IPS-20b (cell line): ENCODE measurements around the gene SVIL.

Source experiments
- H3K27ac ChIP-seq: one replicate; pipeline ENCODE4 v1.5.1; 2013; ENCODE audit warnings: low read length
- H3K27me3 ChIP-seq: 2 replicates; pipeline ENCODE4 v1.6.1; 2013; ENCODE audit warnings: mild to moderate bottlenecking, low read length, inconsistent platforms; ENCODE audit not compliant: insufficient read depth
- H3K36me3 ChIP-seq: 2 replicates; pipeline ENCODE4 v1.6.1; 2013; ENCODE audit warnings: low read depth, mild to moderate bottlenecking, inconsistent platforms, low read length, moderate library complexity; ENCODE audit not compliant: insufficient read depth
- H3K4me1 ChIP-seq: 2 replicates; pipeline ENCODE4 v1.6.1; 2013; ENCODE audit warnings: mild to moderate bottlenecking, control low read depth, inconsistent platforms, low read length, moderate library complexity; ENCODE audit not compliant: insufficient read depth
- H3K4me3 ChIP-seq: 2 replicates; pipeline ENCODE4 v1.5.1; 2013; ENCODE audit warnings: mild to moderate bottlenecking, low read length, inconsistent platforms
- H3K9ac ChIP-seq: 2 replicates; pipeline ENCODE4 v1.6.1; 2013; ENCODE audit warnings: low read depth, mild to moderate bottlenecking, inconsistent platforms, low read length, moderate library complexity
- H3K9me3 ChIP-seq: 2 replicates; pipeline ENCODE4 v1.6.1; 2013; ENCODE audit warnings: mild to moderate bottlenecking, low read depth, low read length, inconsistent platforms; ENCODE audit not compliant: insufficient read depth

SVIL gene

GRCh38 chr10:29435809-29436501 lies 198.8 kb downstream of the SVIL start:
- no peaks in the 10 kb centered on the region; the same call in 1 of the 2 replicates for H3K9me3 ChIP-seq
- no peak overlapping the region for H3K9ac ChIP-seq
- H3K36me3 ChIP-seq = no peaks in the 10 kb centered on the region
- no peaks in the 10 kb centered on the region for H3K27me3 ChIP-seq
- H3K27ac ChIP-seq = no peak overlapping the region
- 0 out of 2 replicates have a peak, but pooled peaks cover 3% of the 10 kb centered on the region for H3K4me1 ChIP-seq
- no peak overlapping the region for H3K4me3 ChIP-seq

- Histone ChIP-seq H3K9me3 (no peaks in the 10 kb centered on the region; the same call in 1 of the 2 replicates), H3K9ac (no peak overlapping the region), H3K27ac (no peak overlapping the region), H3K36me3 (no peaks in the 10 kb centered on the region), H3K4me3 (no peak overlapping the region), H3K27me3 (no peaks in the 10 kb centered on the region), H3K4me1 (no peaks in the 10 kb centered on the region)
Observed at GRCh38 chr10:29434111-29434510, 200.7 kb downstream of the SVIL start.

- Histone ChIP-seq H3K27me3 (no peaks in the 10 kb centered on the region), H3K4me3 (no peak overlapping the region), H3K9me3 (no peaks in the 10 kb centered on the region), H3K4me1 (no peaks in the 10 kb centered on the region), H3K36me3 (no peaks in the 10 kb centered on the region), H3K27ac (no peak overlapping the region), H3K9ac (no peak overlapping the region)
Observed at GRCh38 chr10:29431711-29432110, 203.1 kb downstream of the SVIL start.

GRCh38 chr10:29430101-29430500 lies 204.7 kb downstream of the SVIL start:
- no peaks in the 10 kb centered on the region for H3K9me3 ChIP-seq
- no peak overlapping the region for H3K4me3 ChIP-seq
- H3K4me1 ChIP-seq = no peaks in the 10 kb centered on the region
- no peaks in the 10 kb centered on the region for H3K27me3 ChIP-seq
- H3K36me3 ChIP-seq = no peaks in the 10 kb centered on the region
- H3K27ac ChIP-seq = no peak overlapping the region
- H3K9ac ChIP-seq = no peak overlapping the region

- Histone ChIP-seq H3K27ac (no peak overlapping the region), H3K36me3 (no peaks in the 10 kb centered on the region), H3K9me3 (no peaks in the 10 kb centered on the region), H3K4me1 (no peaks in the 10 kb centered on the region), H3K9ac (no peak overlapping the region), H3K4me3 (no peak overlapping the region), H3K27me3 (no peaks in the 10 kb centered on the region)
Observed at GRCh38 chr10:29428486-29428885, 206.3 kb downstream of the SVIL start.

- Histone ChIP-seq H3K27ac (no peak overlapping the region), H3K4me1 (no peaks in the 10 kb centered on the region), H3K27me3 (no peaks in the 10 kb centered on the region), H3K4me3 (no peak overlapping the region), H3K9me3 (no peaks in the 10 kb centered on the region), H3K9ac (no peak overlapping the region), H3K36me3 (no peaks in the 10 kb centered on the region)
Observed at GRCh38 chr10:29427667-29428066, 207.1 kb downstream of the SVIL start.

GRCh38 chr10:29426420-29426819 lies 208.4 kb downstream of the SVIL start:
- H3K9ac ChIP-seq = no peak overlapping the region
- no peak overlapping the region for H3K4me3 ChIP-seq
- no peaks in the 10 kb centered on the region for H3K27me3 ChIP-seq
- no peak overlapping the region for H3K27ac ChIP-seq
- no peaks in the 10 kb centered on the region for H3K36me3 ChIP-seq
- no peaks in the 10 kb centered on the region for H3K4me1 ChIP-seq
- H3K9me3 ChIP-seq = no peaks in the 10 kb centered on the region

GRCh38 chr10:29424017-29424416 lies 210.8 kb downstream of the SVIL start:
- no peak overlapping the region for H3K9ac ChIP-seq
- H3K36me3 ChIP-seq = no peaks in the 10 kb centered on the region; the same call in 1 of the 2 replicates
- H3K27ac ChIP-seq = no peak overlapping the region
- no peaks in the 10 kb centered on the region for H3K4me1 ChIP-seq
- H3K27me3 ChIP-seq = no peaks in the 10 kb centered on the region
- H3K4me3 ChIP-seq = no peak overlapping the region
- no peaks in the 10 kb centered on the region for H3K9me3 ChIP-seq

- no peaks in the 10 kb centered on the region; the same call in 1 of the 2 replicates for H3K36me3 ChIP-seq
- no peaks in the 10 kb centered on the region for H3K4me1 ChIP-seq
- H3K27ac ChIP-seq = no peak overlapping the region
- H3K9ac ChIP-seq = no peak overlapping the region
- no peaks in the 10 kb centered on the region for H3K9me3 ChIP-seq
- no peaks in the 10 kb centered on the region for H3K27me3 ChIP-seq
- no peak overlapping the region for H3K4me3 ChIP-seq
Observed at GRCh38 chr10:29420744-29421143, 214.0 kb downstream of the SVIL start.

- H3K9ac ChIP-seq = no peak overlapping the region
- no peak overlapping the region for H3K4me3 ChIP-seq
- no peaks in the 10 kb centered on the region for H3K9me3 ChIP-seq
- H3K36me3 ChIP-seq = no peaks in the 10 kb centered on the region; the same call in 1 of the 2 replicates
- H3K4me1 ChIP-seq = no peaks in the 10 kb centered on the region; the same call in 1 of the 2 replicates
- no peak overlapping the region for H3K27ac ChIP-seq
- no peaks in the 10 kb centered on the region for H3K27me3 ChIP-seq
Observed at GRCh38 chr10:29417324-29417723, 217.4 kb downstream of the SVIL start.

GRCh38 chr10:29415876-29416275 lies 218.9 kb downstream of the SVIL start:
- Histone ChIP-seq H3K4me3 (no peak overlapping the region), H3K27ac (no peak overlapping the region), H3K27me3 (no peaks in the 10 kb centered on the region), H3K36me3 (no peaks in the 10 kb centered on the region; the same call in 1 of the 2 replicates), H3K9me3 (no peaks in the 10 kb centered on the region), H3K4me1 (no peaks in the 10 kb centered on the region; the same call in 1 of the 2 replicates), H3K9ac (no peak overlapping the region)

- Histone ChIP-seq H3K36me3 (no peaks in the 10 kb centered on the region), H3K4me3 (no peak overlapping the region), H3K27me3 (no peaks in the 10 kb centered on the region), H3K9ac (no peak overlapping the region), H3K4me1 (no peaks in the 10 kb centered on the region; the same call in 1 of the 2 replicates), H3K9me3 (peaks cover 3% of the 10 kb centered on the region; the same call in 1 of the 2 replicates), H3K27ac (no peak overlapping the region)
Observed at GRCh38 chr10:29414501-29414900, 220.3 kb downstream of the SVIL start.
